Ectodermal cell (in vitro differentiated cells): ENCODE results near the gene GALNT10.

Source experiments
- H3K27ac ChIP-seq: 2 replicates; pipeline ENCODE4 v1.7.0; 2013; ENCODE audit warnings: mild to moderate bottlenecking, low read depth, low read length; ENCODE audit not compliant: insufficient read depth, poor library complexity, severe bottlenecking
- H3K27me3 ChIP-seq: 2 replicates; pipeline ENCODE4 v1.7.0; 2013; ENCODE audit warnings: mild to moderate bottlenecking, low read length; ENCODE audit not compliant: insufficient read depth, control insufficient read depth, poor library complexity, severe bottlenecking
- H3K36me3 ChIP-seq: one replicate; pipeline ENCODE4 v1.7.0; 2013; ENCODE audit warnings: low read length; ENCODE audit not compliant: control insufficient read depth, insufficient read depth
- H3K4me1 ChIP-seq: one replicate; pipeline ENCODE4 v1.7.0; 2013; ENCODE audit warnings: low read length; ENCODE audit not compliant: control insufficient read depth, insufficient read depth
- H3K4me3 ChIP-seq: 2 replicates; pipeline ENCODE4 v1.7.0; 2013; ENCODE audit warnings: low read depth, low read length, control low read depth; ENCODE audit not compliant: insufficient read depth
- H3K9me3 ChIP-seq: 2 replicates; pipeline ENCODE4 v1.7.0; 2013; ENCODE audit warnings: mild to moderate bottlenecking, low read length, moderate library complexity; ENCODE audit not compliant: control insufficient read depth
- WGBS, 2 experiments: methylation state at CpG; one replicate each; pipeline ENCODE4 v1.1.7; 2013; ENCODE audit warnings: missing lambda C conversion rate in 2 of 2; 5-methylcytosine and 5-hydroxymethylcytosine counted together

The GALNT10 gene

DNA sequence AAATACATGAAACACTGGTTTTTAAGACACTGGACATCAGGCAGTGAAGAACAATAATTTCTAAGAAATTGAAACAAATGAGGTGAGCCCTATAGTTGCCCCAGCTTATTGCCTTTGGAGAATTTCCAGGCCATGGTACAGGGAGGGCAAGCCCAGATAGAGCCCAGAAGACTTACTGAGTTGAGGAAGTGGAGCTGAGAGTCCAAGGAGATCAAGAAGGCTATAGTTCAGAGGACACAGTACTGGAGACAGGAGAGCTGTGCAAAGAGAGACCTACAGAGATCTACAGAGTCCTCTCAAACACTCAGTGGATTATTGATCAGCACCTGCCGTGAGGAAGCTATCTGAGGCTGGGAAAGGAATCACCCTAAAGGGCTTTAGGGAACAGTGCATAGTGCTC is 112.6 kb downstream of the GALNT10 start:
- H3K27ac ChIP-seq, result no peak overlapping the region
- H3K36me3 ChIP-seq, result no peaks in the 10 kb centered on the region
- H3K4me3 ChIP-seq, result no peak overlapping the region
- H3K27me3 ChIP-seq, result no peaks in the 10 kb centered on the region
- 90 to 96% methylated on average over 1 of the region's 1 CpG for WGBS, 2 experiments
- peaks cover 7% of the 10 kb centered on the region for H3K4me1 ChIP-seq
- H3K9me3 ChIP-seq, result no peaks in the 10 kb centered on the region

DNA sequence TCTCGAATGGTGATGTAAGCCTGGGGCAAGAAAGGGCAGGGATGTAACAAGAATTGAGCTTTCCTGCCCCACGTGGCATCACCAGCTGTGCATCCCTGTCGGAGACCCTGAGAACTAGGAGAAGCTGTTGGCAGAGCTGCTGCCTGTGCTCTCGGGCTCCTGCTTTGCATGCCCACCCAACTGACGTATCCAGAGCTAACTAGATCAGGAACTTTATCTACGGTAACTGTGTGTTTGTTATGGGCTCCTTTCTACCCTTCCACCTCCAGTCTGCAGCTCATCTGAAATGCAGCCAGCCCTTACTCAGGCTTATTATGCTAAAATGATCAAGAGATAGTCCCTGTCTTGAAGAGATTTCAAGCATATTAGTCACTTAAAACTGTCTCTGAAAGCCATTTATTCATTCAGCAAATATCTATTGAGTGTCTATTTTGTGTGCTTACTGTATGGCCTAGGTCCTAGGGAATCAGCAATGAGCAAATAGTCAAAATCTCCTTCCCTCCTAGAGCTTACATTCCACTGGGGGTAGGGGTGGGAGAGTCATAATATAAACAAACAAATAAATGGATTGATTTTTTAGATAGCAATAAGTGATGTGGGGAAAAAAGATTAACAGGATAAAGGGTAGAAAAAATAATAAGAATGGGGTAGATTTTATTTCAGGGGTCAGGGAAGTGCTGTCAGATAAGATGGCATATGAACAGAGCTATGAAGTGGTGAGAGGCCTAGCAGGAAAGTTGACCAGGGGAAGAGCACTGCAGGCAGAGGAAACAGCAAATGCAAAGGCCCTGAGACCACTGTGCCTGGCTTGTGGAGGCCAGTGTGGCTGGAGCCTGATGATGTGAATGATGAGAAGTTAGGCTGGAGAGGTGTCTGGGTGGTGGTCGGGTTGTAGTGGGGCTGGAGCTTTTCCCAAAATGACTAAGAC is 118.2 kb downstream of the GALNT10 start:
- Histone ChIP-seq H3K27me3 (no peaks in the 10 kb centered on the region), H3K9me3 (no peaks in the 10 kb centered on the region), H3K4me1 (no peaks in the 10 kb centered on the region), H3K27ac (no peak overlapping the region), H3K36me3 (no peaks in the 10 kb centered on the region), H3K4me3 (no peak overlapping the region)
- 90% methylated on average over 7 of the region's 7 CpGs for WGBS, 2 experiments

DNA sequence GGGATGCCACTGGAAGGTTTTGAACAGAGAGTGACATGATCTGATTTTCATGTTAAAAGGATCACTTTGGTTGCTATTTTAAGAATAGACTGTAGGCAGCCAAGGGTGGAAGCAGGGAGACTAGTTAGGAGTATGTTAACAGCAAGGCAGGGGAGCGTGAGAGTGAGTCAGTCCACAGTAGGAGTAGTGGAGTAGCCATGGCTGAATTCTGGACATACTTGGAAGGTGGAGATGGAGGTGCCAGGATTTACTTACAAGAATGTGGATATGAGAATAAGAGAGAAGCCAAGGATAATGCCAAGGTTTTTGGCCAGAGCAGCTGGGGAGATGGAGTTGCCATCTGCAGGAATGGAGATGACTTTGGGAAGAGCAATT is 118.8 kb downstream of the GALNT10 start:
- H3K9me3 ChIP-seq, result no peaks in the 10 kb centered on the region
- H3K27me3 ChIP-seq, result no peaks in the 10 kb centered on the region
- WGBS, 2 experiments, result 91 to 94% methylated on average over 1 of the region's 1 CpG
- no peak overlapping the region for H3K27ac ChIP-seq
- no peaks in the 10 kb centered on the region for H3K4me1 ChIP-seq
- no peak overlapping the region for H3K4me3 ChIP-seq
- no peaks in the 10 kb centered on the region for H3K36me3 ChIP-seq

DNA sequence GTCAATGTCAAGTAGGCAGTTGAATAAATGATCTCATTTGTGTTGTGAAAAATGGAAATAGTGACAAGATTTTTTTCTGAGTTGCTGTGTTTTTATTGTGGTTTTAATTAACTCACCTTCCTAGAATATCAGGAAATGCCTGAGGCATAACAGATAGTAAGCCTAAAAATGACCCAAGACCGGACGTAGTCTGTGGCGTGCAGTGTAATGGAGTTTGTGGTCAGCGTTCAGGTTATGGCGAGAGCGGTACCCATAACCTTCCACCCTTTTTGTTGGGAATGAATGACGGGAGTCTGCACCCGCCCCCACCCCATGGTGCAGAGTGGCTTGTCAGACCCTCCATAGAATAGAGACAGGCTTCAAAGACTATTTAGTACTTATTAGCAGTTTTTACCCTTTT is 119.3 kb downstream of the GALNT10 start:
- no peaks in the 10 kb centered on the region for H3K27me3 ChIP-seq
- H3K9me3 ChIP-seq, result no peaks in the 10 kb centered on the region
- no peak overlapping the region for H3K4me3 ChIP-seq
- no peaks in the 10 kb centered on the region for H3K4me1 ChIP-seq
- no peaks in the 10 kb centered on the region for H3K36me3 ChIP-seq
- no peak overlapping the region for H3K27ac ChIP-seq
- WGBS, 2 experiments, result 96 to 97% methylated on average over 8 of the region's 8 CpGs

DNA sequence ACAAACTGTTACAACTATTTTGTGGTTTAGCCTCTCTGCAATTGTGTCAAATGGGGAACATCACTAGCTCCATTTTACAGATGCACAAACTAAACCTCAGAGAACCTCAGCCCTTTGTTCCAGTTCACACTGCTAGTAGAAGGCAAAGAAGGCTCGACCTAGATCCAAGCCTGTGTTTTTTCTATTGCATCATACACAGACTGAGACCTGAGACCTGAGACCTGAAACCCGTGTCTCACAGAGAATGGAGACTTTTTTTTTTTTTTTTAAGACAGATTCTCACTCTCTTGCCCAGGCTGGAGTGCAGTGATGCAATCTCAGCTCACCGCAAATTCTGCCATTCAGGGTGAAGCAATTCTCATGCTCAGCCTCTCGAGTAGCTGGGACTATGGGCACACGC is 120.8 kb downstream of the GALNT10 start:
- H3K4me3 ChIP-seq, result no peak overlapping the region
- no peak overlapping the region for H3K27ac ChIP-seq
- no peaks in the 10 kb centered on the region for H3K4me1 ChIP-seq
- no peaks in the 10 kb centered on the region for H3K36me3 ChIP-seq
- no peaks in the 10 kb centered on the region for H3K9me3 ChIP-seq
- 88 to 92% methylated on average over 5 of the region's 5 CpGs for WGBS, 2 experiments
- no peaks in the 10 kb centered on the region for H3K27me3 ChIP-seq

- WGBS, 2 experiments, result 98 to 100% methylated on average over 2 of the region's 3 CpGs
- H3K4me1 ChIP-seq, result no peaks in the 10 kb centered on the region
- H3K27me3 ChIP-seq, result no peaks in the 10 kb centered on the region
- no peak overlapping the region for H3K27ac ChIP-seq
- H3K36me3 ChIP-seq, result no peaks in the 10 kb centered on the region
- H3K4me3 ChIP-seq, result no peak overlapping the region
- no peaks in the 10 kb centered on the region for H3K9me3 ChIP-seq
Observed at GRCh38 chr5:154312000-154312399, 121.5 kb downstream of the GALNT10 start.

DNA sequence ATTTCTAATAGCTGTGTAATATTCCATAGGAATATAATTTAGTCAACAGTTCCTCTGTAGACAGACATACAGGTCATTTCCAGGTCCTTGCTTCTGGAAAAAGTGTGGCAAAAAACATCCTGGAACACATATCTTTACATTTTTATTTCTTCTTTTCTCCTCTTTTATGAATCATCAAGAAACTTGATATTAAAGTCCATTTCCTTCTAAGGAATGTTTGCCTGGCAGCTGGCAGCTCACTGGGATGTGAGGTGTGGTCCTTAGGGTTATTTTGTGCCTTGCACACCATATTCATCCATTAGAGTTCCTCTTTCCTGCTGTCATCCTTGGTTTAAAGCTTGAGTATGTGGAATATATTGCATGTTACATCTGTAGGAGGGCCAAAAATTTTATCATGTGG is 122.0 kb downstream of the GALNT10 start:
- Histone ChIP-seq H3K9me3 (no peaks in the 10 kb centered on the region), H3K4me3 (no peak overlapping the region), H3K27ac (no peak overlapping the region), H3K4me1 (no peaks in the 10 kb centered on the region), H3K36me3 (no peaks in the 10 kb centered on the region), H3K27me3 (no peaks in the 10 kb centered on the region)

DNA sequence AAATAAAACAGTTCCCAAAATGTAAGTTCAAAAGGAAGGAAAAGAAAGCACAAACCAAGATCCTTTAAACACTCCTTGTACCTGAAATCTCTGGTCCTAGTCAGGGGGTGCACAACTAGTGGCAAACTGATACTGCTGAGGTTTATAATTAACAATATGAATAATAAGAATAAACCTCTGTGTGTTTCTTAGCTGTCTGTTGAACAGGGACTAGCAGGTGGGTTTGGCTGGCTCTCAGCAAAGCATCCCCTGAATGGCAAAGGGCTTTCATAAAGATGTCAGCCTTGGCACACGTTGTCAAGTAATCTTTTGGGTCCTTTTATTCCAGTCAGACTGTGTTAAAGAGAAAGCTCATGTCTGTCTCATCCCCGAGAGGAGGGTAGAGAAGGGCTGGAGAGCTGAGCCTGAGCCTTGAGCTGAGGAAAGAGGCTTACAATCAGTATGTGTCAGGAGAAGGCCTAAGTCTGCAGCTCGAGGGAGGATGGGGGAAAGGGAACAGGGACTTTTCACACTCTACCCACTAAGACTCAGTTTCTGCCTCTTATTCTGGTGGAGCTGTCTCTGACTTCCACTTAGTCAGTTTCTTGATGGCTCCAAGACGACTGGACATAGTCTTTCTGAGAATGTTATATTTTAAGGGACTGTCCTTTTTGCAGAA is 123.0 kb downstream of the GALNT10 start:
- 86 to 93% methylated on average over 4 of the region's 4 CpGs for WGBS, 2 experiments
- Histone ChIP-seq H3K9me3 (no peaks in the 10 kb centered on the region), H3K36me3 (no peaks in the 10 kb centered on the region), H3K4me1 (no peaks in the 10 kb centered on the region), H3K27ac (no peak overlapping the region), H3K27me3 (no peaks in the 10 kb centered on the region), H3K4me3 (no peak overlapping the region)

GRCh38 chr5:154315196-154315595 is 124.7 kb downstream of the GALNT10 start:
- Histone ChIP-seq H3K27me3 (no peaks in the 10 kb centered on the region), H3K4me3 (no peak overlapping the region), H3K9me3 (no peaks in the 10 kb centered on the region), H3K36me3 (no peaks in the 10 kb centered on the region), H3K27ac (no peak overlapping the region), H3K4me1 (peaks cover 5% of the 10 kb centered on the region)
- WGBS, 2 experiments, result 89 to 94% methylated on average over 3 of the region's 3 CpGs

- no peaks in the 10 kb centered on the region for H3K9me3 ChIP-seq
- H3K4me1 ChIP-seq, result peaks cover 5% of the 10 kb centered on the region
Observed at GRCh38 chr5:154315756-154316155, 125.2 kb downstream of the GALNT10 start.

More at GRCh38 chr5:154315756-154316155, 125.2 kb downstream of the GALNT10 start:
- no peak overlapping the region for H3K4me3 ChIP-seq
- no peak overlapping the region for H3K27ac ChIP-seq
- H3K27me3 ChIP-seq, result no peaks in the 10 kb centered on the region
- H3K36me3 ChIP-seq, result no peaks in the 10 kb centered on the region
